GM19328 (cell line): Measurements from ENCODE around the gene SAPCD2.
A peak's percentile ranks its signal among the peaks of the same experiment; 100 is the strongest.
"Not testable (repeated sequence)": the region's sequence is repeated elsewhere in the genome, so short reads cannot be mapped to it uniquely, and the experiment has no call there.

Experiments used
- ATAC-seq: cut with Tn5 transposase; IDR thresholded peaks from one replicate; pipeline ENCODE4 v1.9.1; 2021; ENCODE audit warnings: mild to moderate bottlenecking, moderate library complexity; ENCODE audit not compliant: unreplicated experiment

The SAPCD2 gene

GRCh38 chr9:137070201-137070905, at the start of gene SAPCD2:
Gene SAPCD2, minus strand, starts transcription at chr9:137070557. Its CDS starts 97 bp downstream, at chr9:137070460.
- ATAC-seq, result peak; percentile 66

- not testable (repeated sequence) for ATAC-seq
Observed at GRCh38 chr9:137118092-137118603, 47.8 kb upstream of the SAPCD2 start.

GRCh38 chr9:137117269-137117731, 46.9 kb upstream of the SAPCD2 start:
- ATAC-seq, result no peak

- ATAC-seq, result no peak
Observed at GRCh38 chr9:137116728-137117127, 46.4 kb upstream of the SAPCD2 start.

DNA sequence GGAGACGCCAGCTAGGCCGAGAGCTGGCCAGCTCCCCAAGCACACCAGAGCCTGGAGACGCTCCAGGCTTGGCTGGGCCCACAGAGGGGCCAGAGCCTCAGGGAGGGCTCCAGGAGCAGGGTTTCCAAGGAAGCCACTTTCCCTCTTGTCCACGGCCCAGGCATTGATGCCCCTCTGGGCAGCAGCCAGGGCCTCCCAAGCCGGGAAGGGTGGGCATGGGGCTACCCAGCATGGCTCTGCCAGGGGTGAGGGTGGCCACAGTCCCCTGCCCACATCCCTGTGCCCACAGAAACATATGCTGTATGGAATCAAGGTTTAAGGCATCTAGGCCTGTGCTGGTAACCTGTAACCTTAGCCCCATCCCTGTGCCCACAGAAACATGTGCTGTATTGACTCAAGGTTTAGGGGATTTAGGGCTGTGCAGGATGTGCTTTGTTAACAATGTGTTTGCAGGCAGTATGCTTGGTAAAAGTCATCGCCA, 45.7 kb upstream of the SAPCD2 start:
- no peak for ATAC-seq

- ATAC-seq, result no peak
Observed at GRCh38 chr9:137115394-137116026, 45.2 kb upstream of the SAPCD2 start.

GRCh38 chr9:137114613-137115393, 44.4 kb upstream of the SAPCD2 start, which contains the start of gene DPP7:
Gene DPP7, minus strand, starts transcription at chr9:137114733. Its CDS starts 20 bp downstream, at chr9:137114713.
- ATAC-seq, result no peak

- ATAC-seq, result no peak
Observed at GRCh38 chr9:137114220-137114612, 43.9 kb upstream of the SAPCD2 start.

DNA sequence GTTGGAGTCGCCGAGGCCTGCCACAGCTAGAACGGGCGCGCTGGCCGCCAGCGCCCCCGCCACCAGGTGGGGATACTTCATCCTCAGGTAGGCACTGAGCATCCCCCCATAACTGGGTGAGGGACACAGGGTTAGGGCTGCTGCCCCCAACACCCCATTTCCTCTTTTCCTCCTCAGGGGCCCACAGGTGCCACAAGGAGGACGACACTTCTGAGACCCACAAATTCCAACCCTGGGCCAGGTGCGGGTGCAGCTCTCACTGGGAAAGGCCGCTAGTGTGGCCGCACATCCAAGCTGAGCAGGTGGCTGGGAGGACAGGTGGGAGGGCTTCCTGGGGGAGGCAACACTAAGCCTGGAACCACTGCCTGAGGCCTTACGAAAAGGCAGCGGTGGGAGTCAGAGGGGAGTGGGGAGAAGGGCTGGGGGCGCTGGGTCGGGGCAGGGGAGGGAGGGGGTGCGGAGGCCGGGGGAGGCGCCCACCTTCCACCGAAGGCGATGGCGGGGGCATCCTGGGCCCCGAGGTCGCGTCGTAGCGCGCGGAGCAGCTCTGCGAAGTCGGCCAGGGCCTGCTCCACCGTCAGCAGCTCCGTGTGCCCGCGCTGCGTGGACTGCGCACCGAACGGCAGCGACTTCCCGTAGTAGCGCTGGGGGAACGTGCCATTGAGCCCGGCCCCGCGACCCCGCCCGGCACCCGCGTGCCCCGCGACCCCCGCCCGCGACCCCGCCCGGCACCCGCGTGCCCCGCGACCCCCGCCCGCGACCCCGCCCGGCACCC, 43.2 kb upstream of the SAPCD2 start:
- no peak for ATAC-seq

GRCh38 chr9:137112564-137113384, 42.4 kb upstream of the SAPCD2 start:
- no peak for ATAC-seq

GRCh38 chr9:137111788-137112563, 41.6 kb upstream of the SAPCD2 start:
- ATAC-seq, result no peak

GRCh38 chr9:137110911-137111787, 40.8 kb upstream of the SAPCD2 start:
- no peak for ATAC-seq

- no peak for ATAC-seq
Observed at GRCh38 chr9:137110147-137110910, 40.0 kb upstream of the SAPCD2 start.

DNA sequence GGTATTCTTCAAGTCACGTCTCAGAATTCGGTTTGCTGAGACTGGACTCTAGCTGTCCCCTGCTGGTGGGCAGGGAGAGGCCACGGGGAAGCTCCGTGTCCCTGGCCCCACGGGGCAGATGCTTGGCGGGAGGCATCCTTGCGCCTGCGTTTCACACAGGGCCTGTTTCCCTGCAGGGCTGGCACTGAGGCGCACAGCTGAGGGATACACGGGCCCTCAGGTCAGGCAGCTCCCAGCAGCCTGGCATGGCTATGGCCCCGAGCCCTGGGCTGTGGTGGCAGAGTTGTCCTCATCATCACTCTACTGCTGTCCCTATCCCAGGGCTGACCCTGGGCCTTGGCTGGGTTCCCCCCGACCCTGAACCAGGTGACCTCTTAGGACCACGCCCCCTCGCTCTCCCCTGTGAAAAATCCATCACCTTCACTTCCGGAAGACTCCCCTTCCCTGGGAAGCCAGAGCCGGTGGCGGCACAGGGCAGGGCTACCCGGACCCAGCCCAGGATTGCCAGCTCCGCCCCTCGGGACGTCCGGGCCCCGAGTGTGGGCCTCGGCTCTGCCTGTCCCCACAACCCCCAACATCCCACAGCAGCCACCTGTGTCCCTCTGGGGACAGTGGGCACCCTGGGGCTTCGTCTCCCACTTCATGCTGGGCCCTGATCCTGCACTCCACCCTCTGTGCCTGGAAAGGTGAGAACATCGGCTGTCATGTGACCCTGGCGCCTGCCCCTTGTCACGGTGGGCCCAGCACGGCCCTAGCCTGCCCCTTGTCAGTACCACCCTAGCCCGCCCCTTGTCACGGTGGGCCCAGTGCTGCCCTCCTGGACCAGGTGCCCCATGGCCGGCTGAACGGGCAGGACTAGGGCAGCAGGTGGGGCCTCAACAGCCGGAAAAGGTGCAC, 39.1 kb upstream of the SAPCD2 start:
- ATAC-seq, result no peak

DNA sequence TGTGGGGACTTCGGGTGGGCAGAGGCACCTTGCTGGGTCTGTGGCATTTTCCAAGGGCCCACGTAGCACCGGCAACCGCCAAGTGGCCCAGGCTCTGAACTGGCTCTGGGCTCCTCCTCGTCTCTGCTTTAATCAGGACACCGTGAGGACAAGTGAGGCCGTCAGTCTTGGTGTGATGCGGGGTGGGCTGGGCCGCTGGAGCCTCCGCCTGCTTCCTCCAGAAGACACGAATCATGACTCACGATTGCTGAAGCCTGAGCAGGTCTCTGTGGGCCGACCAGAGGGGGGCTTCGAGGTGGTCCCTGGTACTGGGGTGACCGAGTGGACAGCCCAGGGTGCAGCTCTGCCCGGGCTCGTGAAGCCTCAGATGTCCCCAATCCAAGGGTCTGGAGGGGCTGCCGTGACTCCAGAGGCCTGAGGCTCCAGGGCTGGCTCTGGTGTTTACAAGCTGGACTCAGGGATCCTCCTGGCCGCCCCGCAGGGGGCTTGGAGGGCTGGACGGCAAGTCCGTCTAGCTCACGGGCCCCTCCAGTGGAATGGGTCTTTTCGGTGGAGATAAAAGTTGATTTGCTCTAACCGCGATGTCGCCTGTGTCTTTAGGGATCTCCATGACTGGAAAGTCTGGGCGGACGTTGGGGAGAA, 38.4 kb upstream of the SAPCD2 start:
- ATAC-seq, result no peak

DNA sequence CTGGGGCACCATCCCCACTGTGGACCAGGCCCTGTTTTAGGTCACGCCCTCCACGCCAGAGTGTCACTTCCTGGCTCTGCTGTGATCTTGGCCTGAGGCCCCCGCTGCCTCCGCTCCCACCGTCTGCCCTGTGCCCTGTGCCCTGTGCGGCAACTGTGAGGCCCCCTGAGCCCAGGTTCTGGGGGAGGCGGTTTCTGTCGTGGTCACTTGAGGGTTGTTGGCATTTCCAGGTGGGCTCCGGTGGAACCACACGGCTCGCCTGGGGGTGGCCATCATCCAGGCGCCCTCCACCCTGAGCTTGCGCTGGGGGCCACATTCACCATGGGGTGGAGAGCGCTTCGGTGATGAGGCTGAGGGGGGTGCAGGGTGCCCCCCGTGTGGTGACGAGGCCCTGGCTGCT, 37.6 kb upstream of the SAPCD2 start:
- no peak for ATAC-seq
